Measurements from ENCODE around the gene TNFAIP8L3.
A peak's percentile ranks its signal among the peaks of the same experiment; 100 is the strongest.

Gene TNFAIP8L3

GRCh38 chr15:51080286-51080685, 14.4 kb downstream of the TNFAIP8L3 start:
- POLR2A ChIA-PET (ENCODE audit: low non-redundant PET) = no interaction called here
- CTCF ChIA-PET = no interaction called here
- no peak overlapping the region for H3K27ac ChIP-seq
- no peak for TF ChIP-seq CTCF (conservative IDR thresholded peaks at IDR 0.05; ENCODE audit: low read depth)
- peak; percentile 83 for DNase-seq (ENCODE audit: low spot score)

- ChIA-PET CTCF (no interaction called here), POLR2A (ENCODE audit: low non-redundant PET) (no interaction called here)
- H3K27ac ChIP-seq = no peak overlapping the region
- TF ChIP-seq CTCF (conservative IDR thresholded peaks at IDR 0.05; ENCODE audit: low read depth) = no peak
- DNase-seq (ENCODE audit: low spot score) = no peak
These were observed 15.5 kb downstream of the TNFAIP8L3 start for GRCh38 chr15:51079226-51079625.

GRCh38 chr15:51077221-51078153, 17.2 kb downstream of the TNFAIP8L3 start:
- ChIA-PET CTCF (interaction anchor here (0.6 to 1.0 kb wide), 2 partner anchors 86 to 671 kb away, joined by 3 read pairs; no protein-coding TSS in a partner anchor), POLR2A (ENCODE audit: low non-redundant PET) (no interaction called here)
- H3K27ac ChIP-seq = no peak overlapping the region
- no peak for DNase-seq (ENCODE audit: low spot score)
- TF ChIP-seq CTCF (conservative IDR thresholded peaks at IDR 0.05; ENCODE audit: low read depth) = no peak

- no peak for TF ChIP-seq CTCF (conservative IDR thresholded peaks at IDR 0.05; ENCODE audit: low read depth)
- H3K27ac ChIP-seq = no peak overlapping the region
- CTCF ChIA-PET = no interaction called here
- DNase-seq (ENCODE audit: low spot score) = no peak
- POLR2A ChIA-PET (ENCODE audit: low non-redundant PET) = no interaction called here
These were observed 18.0 kb downstream of the TNFAIP8L3 start for GRCh38 chr15:51076524-51077220.

- TF ChIP-seq CTCF (conservative IDR thresholded peaks at IDR 0.05; ENCODE audit: low read depth) = no peak
- H3K27ac ChIP-seq = no peak overlapping the region
- POLR2A ChIA-PET (ENCODE audit: low non-redundant PET) = no interaction called here
- CTCF ChIA-PET = interaction anchor here (1.0 kb wide), 1 partner anchor 25 kb away, joined by 3 read pairs; no protein-coding TSS in a partner anchor
- DNase-seq (ENCODE audit: low spot score) = no peak
These were observed 18.7 kb downstream of the TNFAIP8L3 start for GRCh38 chr15:51075826-51076523.

GRCh38 chr15:51075364-51075763, 19.3 kb downstream of the TNFAIP8L3 start:
- no peak overlapping the region for H3K27ac ChIP-seq
- TF ChIP-seq CTCF (conservative IDR thresholded peaks at IDR 0.05; ENCODE audit: low read depth) = no peak
- no peak for DNase-seq (ENCODE audit: low spot score)
- POLR2A ChIA-PET (ENCODE audit: low non-redundant PET) = no interaction called here
- CTCF ChIA-PET = interaction anchor here (1.0 kb wide), 1 partner anchor 25 kb away, joined by 3 read pairs; no protein-coding TSS in a partner anchor
